BJ (cell line): ENCODE measurements around the gene TTC39A. TPM values are rescaled to one million over a fixed set of nuclear protein-coding genes. Genes with fewer than 3 reads are reported as not detected.
"Not testable (repeated sequence)": the region's sequence is repeated elsewhere in the genome, so short reads cannot be mapped to it uniquely, and the experiment has no call there.

ENCODE experiments used
- CTCF ChIA-PET: fragments of 350-600 bp; formaldehyde crosslinking; extraction: SDS; loops from one replicate; lab custom pipeline; 2021; ENCODE audit warnings: antibody characterized with exemption, inconsistent platforms; lab: Yijun Ruan, JAX
- POLR2A ChIA-PET: fragments of 300-600 bp; sonication (Branson Sonifier 250); formaldehyde crosslinking; extraction: SDS; loops from one replicate; lab custom pipeline; 2021; ENCODE audit warnings: antibody characterized with exemption; lab: Charles Lee
- DNase-seq: peaks from one replicate; pipeline ENCODE4 v3.0.0-alpha.2; 2011; ENCODE audit warnings: low read depth
- H3K27me3 ChIP-seq: 2 replicates; pipeline ENCODE4 v1.6.0; 2011; ENCODE audit warnings: low read length; ENCODE audit not compliant: control insufficient read depth, insufficient read depth
- H3K36me3 ChIP-seq: 2 replicates; pipeline ENCODE4 v1.5.1; 2011; ENCODE audit warnings: low read length; ENCODE audit not compliant: control insufficient read depth, insufficient read depth
- H3K4me3 ChIP-seq: 2 replicates; pipeline ENCODE4 v1.5.1; 2011; ENCODE audit warnings: low read depth, mild to moderate bottlenecking, control low read depth, low read length
- CTCF ChIP-seq: IDR thresholded peaks from 2 replicates; pipeline ENCODE4 v1.5.1; 2011; ENCODE audit warnings: low read depth, mild to moderate bottlenecking, control low read depth, inconsistent platforms, low read length, moderate library complexity; ENCODE audit not compliant: insufficient read depth
- polyA plus RNA-seq: library from polyadenylated mRNA; depleted of rRNA; stranded (reverse); fragments of >200 nt; gene quantifications from 2 replicates; pipeline ENCODE4 v1.2.3, GENCODE V29; 2011

TTC39A gene
- polyA plus RNA-seq, 1 experiment = 0.43 TPM

GRCh38 chr1:51325878-51326755 lies 4.2 kb downstream of the TTC39A start:
- CTCF ChIA-PET = interaction anchor here (0.9 to 3.2 kb wide), 3 partner anchors 15 to 29 kb away, joined by 3 to 11 read pairs (median 3); no protein-coding TSS in a partner anchor
- Histone ChIP-seq H3K36me3 (no peaks in the 10 kb centered on the region), H3K4me3 (no peak overlapping the region), H3K27me3 (no peaks in the 10 kb centered on the region)
- DNase-seq = no peak
- POLR2A ChIA-PET = no interaction called here
- no peak for TF ChIP-seq CTCF

GRCh38 chr1:51325391-51325790 lies 5.0 kb downstream of the TTC39A start:
- CTCF ChIA-PET = no interaction called here
- no peak for DNase-seq

GRCh38 chr1:51325011-51325385 lies 5.4 kb downstream of the TTC39A start:
- H3K4me3 ChIP-seq, DNase-seq, POLR2A ChIA-PET, H3K27me3 ChIP-seq, CTCF ChIA-PET, H3K36me3 ChIP-seq: not testable (repeated sequence)

More at GRCh38 chr1:51325391-51325790, 5.0 kb downstream of the TTC39A start:
- H3K27me3 ChIP-seq = no peaks in the 10 kb centered on the region
- POLR2A ChIA-PET = no interaction called here
- no peaks in the 10 kb centered on the region for H3K36me3 ChIP-seq
- TF ChIP-seq CTCF = no peak
- H3K4me3 ChIP-seq = no peak overlapping the region

GRCh38 chr1:51324251-51325010 lies 5.9 kb downstream of the TTC39A start:
- H3K4me3 ChIP-seq = no peak overlapping the region
- no peak for DNase-seq
- ChIA-PET CTCF (no interaction called here), POLR2A (no interaction called here)
- no peak for TF ChIP-seq CTCF
- H3K36me3 ChIP-seq = no peaks in the 10 kb centered on the region
- H3K27me3 ChIP-seq = no peaks in the 10 kb centered on the region

- no peak for DNase-seq
- TF ChIP-seq CTCF = no peak
- ChIA-PET CTCF (no interaction called here), POLR2A (no interaction called here)
- Histone ChIP-seq H3K27me3 (no peaks in the 10 kb centered on the region), H3K36me3 (no peaks in the 10 kb centered on the region), H3K4me3 (no peak overlapping the region)
These were observed 6.6 kb downstream of the TTC39A start for GRCh38 chr1:51323778-51324177.
